ENCODE data around the gene WNT9A.

DNA sequence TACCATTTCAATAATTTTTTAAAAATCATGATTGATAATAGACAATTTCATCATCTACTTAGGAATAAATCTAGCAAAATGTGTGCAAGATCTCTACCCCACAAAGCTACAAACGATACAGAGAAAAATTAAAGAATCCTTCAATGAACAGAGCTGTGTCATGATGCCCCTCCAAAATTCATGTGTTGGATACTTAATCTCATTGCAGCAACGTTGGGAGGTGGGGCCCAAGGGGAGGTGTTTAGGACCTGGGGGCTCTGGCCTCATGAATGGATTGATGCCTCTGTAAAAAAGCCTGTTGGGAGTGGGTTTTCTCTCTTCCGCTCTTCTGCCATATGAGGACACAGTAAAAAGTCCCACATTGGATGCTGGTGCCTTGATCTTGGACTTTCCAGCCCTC is 77.4 kb downstream of the WNT9A start:
- TF ChIP-seq EZH2 (optimal IDR thresholded peaks at IDR 0.05; ENCODE audit: low read depth, low read length): no peak
- TF ChIP-seq, protein P1, sequence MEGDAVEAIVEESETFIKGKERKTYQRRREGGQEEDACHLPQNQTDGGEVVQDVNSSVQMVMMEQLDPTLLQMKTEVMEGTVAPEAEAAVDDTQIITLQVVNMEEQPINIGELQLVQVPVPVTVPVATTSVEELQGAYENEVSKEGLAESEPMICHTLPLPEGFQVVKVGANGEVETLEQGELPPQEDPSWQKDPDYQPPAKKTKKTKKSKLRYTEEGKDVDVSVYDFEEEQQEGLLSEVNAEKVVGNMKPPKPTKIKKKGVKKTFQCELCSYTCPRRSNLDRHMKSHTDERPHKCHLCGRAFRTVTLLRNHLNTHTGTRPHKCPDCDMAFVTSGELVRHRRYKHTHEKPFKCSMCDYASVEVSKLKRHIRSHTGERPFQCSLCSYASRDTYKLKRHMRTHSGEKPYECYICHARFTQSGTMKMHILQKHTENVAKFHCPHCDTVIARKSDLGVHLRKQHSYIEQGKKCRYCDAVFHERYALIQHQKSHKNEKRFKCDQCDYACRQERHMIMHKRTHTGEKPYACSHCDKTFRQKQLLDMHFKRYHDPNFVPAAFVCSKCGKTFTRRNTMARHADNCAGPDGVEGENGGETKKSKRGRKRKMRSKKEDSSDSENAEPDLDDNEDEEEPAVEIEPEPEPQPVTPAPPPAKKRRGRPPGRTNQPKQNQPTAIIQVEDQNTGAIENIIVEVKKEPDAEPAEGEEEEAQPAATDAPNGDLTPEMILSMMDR (IDR thresholded peaks at IDR 0.05; ENCODE audit: low read length): no peak
